Thoracic aorta (tissue), 2 donors: Measurements from ENCODE around the gene PDCD2L. TPM values are rescaled to one million over a fixed set of nuclear protein-coding genes. Genes with fewer than 3 reads are reported as not detected.

Experiments used
- ATAC-seq: fragments of 150-250 bp; one replicate; pipeline ENCODE4 v1.8.0; 2017; ENCODE audit warnings: low read depth; ENCODE audit not compliant: insufficient number of reproducible peaks, low FRiP score
- DNase-seq: peaks from one replicate; pipeline ENCODE4 v3.0.0-alpha.2; 2020; ENCODE audit warnings: low spot score
- H3K27ac ChIP-seq, 2 donors: fragments of 200-600 bp; sonication (generic); 1 replicate in 1 of 2; 2 replicates in 1 of 2; pipeline ENCODE4 v1.5.1; 2016; ENCODE audit warnings: mild to moderate bottlenecking in 2 of 2, moderate library complexity in 2 of 2
- H3K27me3 ChIP-seq: fragments of 200-600 bp; sonication (generic); replicated peaks from 2 replicates; pipeline ENCODE4 v1.6.0; 2016; ENCODE audit warnings: mild to moderate bottlenecking; ENCODE audit not compliant: insufficient read depth
- H3K36me3 ChIP-seq: fragments of 200-600 bp; sonication (generic); one replicate; pipeline ENCODE4 v1.5.1; 2016
- H3K4me1 ChIP-seq, 2 donors: fragments of 200-600 bp; sonication (generic); 1 replicate in 1 of 2; 2 replicates in 1 of 2; pipeline versions ENCODE4 v1.5.1 to v1.6.0; 2016; ENCODE audit warnings: low read depth in 2 of 2, mild to moderate bottlenecking in 1 of 2; ENCODE audit not compliant: control insufficient read depth in 1 of 2
- H3K4me3 ChIP-seq: fragments of 200-600 bp; sonication (generic); 2 replicates; pipeline ENCODE4 v1.5.1; 2016; ENCODE audit warnings: mild to moderate bottlenecking
- H3K9me3 ChIP-seq: fragments of 200-600 bp; sonication (generic); 2 replicates; pipeline ENCODE4 v1.5.1; 2016
- CTCF ChIP-seq: fragments of 200-600 bp; sonication (generic); IDR thresholded peaks from one replicate; pipeline ENCODE4 v1.5.1; 2019; ENCODE audit warnings: antibody characterized with exemption
- total RNA-seq, 2 donors: library from RNA; depleted of rRNA; stranded (reverse); fragments of >200 nt; gene quantifications; one replicate each; pipeline versions ENCODE4 v1.1.0 to v1.2.3, GENCODE V29; 2016

Gene PDCD2L
- total RNA-seq, 2 donors from 2014 or later: 6.2 to 12.8 TPM

- Histone ChIP-seq H3K27ac (no peak overlapping the region), H3K4me1 (no peaks in the 10 kb centered on the region), H3K27me3 (no peaks in the 10 kb centered on the region), H3K9me3 (no peaks in the 10 kb centered on the region), H3K4me3 (no peak overlapping the region), H3K36me3 (peaks cover 3% of the 10 kb centered on the region)
- ATAC-seq (no peak), DNase-seq (no peak)
- no peak for TF ChIP-seq CTCF
Measured at GRCh38 chr19:34418300-34418699, 14.1 kb downstream of the PDCD2L start.

- TF ChIP-seq CTCF: no peak
- ATAC-seq (no peak), DNase-seq (no peak)
- no peaks in the 10 kb centered on the region for H3K9me3 ChIP-seq
- no peaks in the 10 kb centered on the region for H3K27me3 ChIP-seq
- peaks cover 14 to 25% of the 10 kb centered on the region in 2 donors for H3K4me1 ChIP-seq
- no peak overlapping the region for H3K4me3 ChIP-seq
- H3K36me3 ChIP-seq: no peaks in the 10 kb centered on the region
- H3K27ac ChIP-seq: no peak overlapping the region
Measured at GRCh38 chr19:34426096-34426661, 22.0 kb downstream of the PDCD2L start.

GRCh38 chr19:34428549-34429285 lies 24.5 kb downstream of the PDCD2L start:
- DNase-seq: no peak
- Histone ChIP-seq H3K4me3 (peak overlapping the region; percentile 98), H3K27ac (peak overlapping the region; percentile 94 to 98), H3K4me1 (peaks cover 33 to 49% of the 10 kb centered on the region in 2 donors), H3K36me3 (no peaks in the 10 kb centered on the region), H3K27me3 (no peaks in the 10 kb centered on the region), H3K9me3 (no peaks in the 10 kb centered on the region)
- TF ChIP-seq CTCF: no peak
- ATAC-seq: peak; percentile 40

GRCh38 chr19:34429553-34429952 lies 25.4 kb downstream of the PDCD2L start:
- no peak for DNase-seq
- Histone ChIP-seq H3K4me3 (peak overlapping the region; percentile 98), H3K4me1 (peaks cover 34 to 57% of the 10 kb centered on the region in 2 donors), H3K27me3 (no peaks in the 10 kb centered on the region), H3K27ac (peak overlapping the region; percentile 94 to 98), H3K36me3 (no peaks in the 10 kb centered on the region), H3K9me3 (no peaks in the 10 kb centered on the region)
- ATAC-seq: no peak
- no peak for TF ChIP-seq CTCF

- Histone ChIP-seq H3K36me3 (peaks cover 13% of the 10 kb centered on the region), H3K4me1 (peaks cover 34 to 67% of the 10 kb centered on the region in 2 donors), H3K9me3 (no peaks in the 10 kb centered on the region), H3K4me3 (peak overlapping the region; percentile 98), H3K27ac (peak overlapping the region; percentile 94 to 98), H3K27me3 (no peaks in the 10 kb centered on the region)
- peak; percentile 54 for TF ChIP-seq CTCF
- ATAC-seq (no peak), DNase-seq (no peak)
Measured at GRCh38 chr19:34430738-34431625, 26.8 kb downstream of the PDCD2L start.
